HCT116 (cell line): Measurements from ENCODE around the gene TMEM38A. TPM values are rescaled to one million over a fixed set of nuclear protein-coding genes. Genes with fewer than 3 reads are reported as not detected.

Experiments
- ATAC-seq: fragments of 200-7000 bp; cut with Tn5 transposase; 2 replicates; pipeline ENCODE4 v1.9.1; 2020; ENCODE audit warnings: mild to moderate bottlenecking, moderate library complexity
- BruUV-seq: library from RNA; stranded (reverse); fragments of 400-500 nt; replicated peaks from 2 replicates; lab custom pipeline; 2021; lab: Mats Ljungman, UMichigan
- CTCF ChIA-PET: fragments of 300-600 bp; sonication (Branson Sonifier 250); formaldehyde crosslinking; loops from one replicate; lab custom pipeline; 2021; ENCODE audit warnings: antibody characterized with exemption; lab: Charles Lee
- POLR2A ChIA-PET: fragments of 300-600, 350-600 bp; sonication (Branson Sonifier 250); formaldehyde crosslinking; loops from one replicate; lab custom pipeline; 2021; ENCODE audit warnings: antibody characterized with exemption; lab: Charles Lee
- RAD21 ChIA-PET, 2 experiments: fragments of 300-600 bp; sonication (Branson Sonifier 250); formaldehyde crosslinking; loops; one replicate each; lab custom pipeline; 2023; ENCODE audit warnings: low total read pairs in 2 of 2; ENCODE audit not compliant: uncharacterized antibody in 2 of 2, unreplicated experiment in 2 of 2, low non-redundant PET in 1 of 2; lab: Charles Lee
- DNase-seq: peaks from one replicate; pipeline ENCODE4 v3.0.0-alpha.2; 2010; ENCODE audit warnings: low read depth, low spot score
- H2AFZ ChIP-seq: fragments of 200-600 bp; shearing (Covaris generic), sonication (generic); 2 replicates; pipeline ENCODE4 v1.6.1; 2017; ENCODE audit warnings: low read depth, mixed run types, mixed read lengths, antibody characterized with exemption, low read length; ENCODE audit not compliant: poor library complexity, severe bottlenecking
- H3K27ac ChIP-seq: 2 replicates; pipeline ENCODE4 v1.5.1; 2012; ENCODE audit warnings: low read depth, low read length
- H3K27me3 ChIP-seq: fragments of 200-600 bp; sonication (generic); 2 replicates; pipeline ENCODE4 v1.6.1; 2016; ENCODE audit warnings: mixed run types, low read length, mixed read lengths; ENCODE audit not compliant: insufficient read depth
- H3K36me3 ChIP-seq, 2 experiments: fragments of 200-500 bp in 1 of 2; fragments of 200-600 bp in 1 of 2; sonication (Bioruptor generic) in 1 of 2; sonication (generic) in 1 of 2; 2 replicates each; pipeline versions ENCODE4 v1.5.1 to v1.6.1; 2014 to 2016; ENCODE audit warnings: low read length in 2 of 2, inconsistent platforms in 1 of 2, mixed read lengths in 1 of 2, mixed run types in 1 of 2; ENCODE audit not compliant: insufficient read depth in 2 of 2, control insufficient read depth in 1 of 2
- H3K4me1 ChIP-seq, 2 experiments: fragments of 200-600 bp in 1 of 2; sonication (generic) in 1 of 2; 2 replicates each; pipeline versions ENCODE4 v1.5.1 to v1.6.1; 2012 to 2017; ENCODE audit warnings: low read length in 2 of 2, inconsistent platforms in 1 of 2, mild to moderate bottlenecking in 1 of 2, mixed read lengths in 1 of 2, mixed run types in 1 of 2, moderate library complexity in 1 of 2; ENCODE audit not compliant: insufficient read depth in 2 of 2, control insufficient read depth in 1 of 2
- H3K4me2 ChIP-seq: fragments of 200-600 bp; sonication (generic); 2 replicates; pipeline ENCODE4 v1.6.1; 2017; ENCODE audit warnings: mixed run types, low read length, mixed read lengths
- H3K4me3 ChIP-seq, 2 experiments: fragments of 200-600 bp in 1 of 2; sonication (generic) in 1 of 2; replicated peaks in 1 of 2; 2 replicates each; pipeline ENCODE4 v1.5.1; 2011 to 2016; ENCODE audit warnings: low read length in 2 of 2, control low read depth in 1 of 2, low read depth in 1 of 2, mild to moderate bottlenecking in 1 of 2, mixed read lengths in 1 of 2, mixed run types in 1 of 2
- H3K79me2 ChIP-seq: fragments of 200-600 bp; sonication (generic); 2 replicates; pipeline ENCODE4 v1.6.1; 2017; ENCODE audit warnings: mild to moderate bottlenecking, mixed run types, low read length, moderate library complexity, mixed read lengths; ENCODE audit not compliant: insufficient read depth
- H3K9ac ChIP-seq: fragments of 200-600 bp; sonication (generic); 2 replicates; pipeline ENCODE4 v1.6.1; 2016; ENCODE audit warnings: low read length, mixed read lengths
- H3K9me2 ChIP-seq: fragments of 200-600 bp; sonication (generic), shearing (Covaris generic); 2 replicates; pipeline ENCODE4 v1.6.1; 2017; ENCODE audit warnings: mixed run types, mild to moderate bottlenecking, moderate library complexity; ENCODE audit not compliant: insufficient read depth
- H3K9me3 ChIP-seq, 2 experiments: fragments of 200-500 bp in 1 of 2; fragments of 200-600 bp in 1 of 2; sonication (Bioruptor generic) in 1 of 2; sonication (generic) in 1 of 2; 2 replicates each; pipeline ENCODE4 v1.6.1; 2014 to 2017; ENCODE audit warnings: low read length in 2 of 2, mixed read lengths in 2 of 2, inconsistent platforms in 1 of 2, low read depth in 1 of 2, mild to moderate bottlenecking in 1 of 2, mixed run types in 1 of 2, moderate library complexity in 1 of 2; ENCODE audit not compliant: control insufficient read depth in 1 of 2, insufficient read depth in 1 of 2
- H4K20me1 ChIP-seq: fragments of 200-600 bp; sonication (generic), shearing (Covaris generic); 2 replicates; pipeline ENCODE4 v1.6.1; 2017; ENCODE audit warnings: mixed run types, mild to moderate bottlenecking, moderate library complexity; ENCODE audit not compliant: insufficient read depth
- CBX3 ChIP-seq: IDR thresholded peaks from 2 replicates; pipeline ENCODE4 v1.6.1; 2012; ENCODE audit warnings: low read depth
- CEBPB ChIP-seq: IDR thresholded peaks from 2 replicates; pipeline ENCODE4 v1.6.1; 2012; ENCODE audit warnings: low read depth
- EGR1 ChIP-seq: IDR thresholded peaks from 2 replicates; pipeline ENCODE4 v1.6.1; 2012; ENCODE audit warnings: low read depth
- EZH2 ChIP-seq: fragments of 200-600 bp; sonication (generic); IDR thresholded peaks from 2 replicates; pipeline ENCODE4 v1.6.1; 2017; ENCODE audit warnings: antibody characterized with exemption, mixed run types
- EZH2phosphoT487 ChIP-seq: fragments of 200-600 bp; IDR thresholded peaks from 2 replicates; pipeline ENCODE4 v1.6.1; 2018; ENCODE audit warnings: antibody characterized with exemption, borderline replicate concordance
- JUND ChIP-seq: IDR thresholded peaks from 2 replicates; pipeline ENCODE4 v1.6.1; 2012
- MAX ChIP-seq: IDR thresholded peaks from 2 replicates; pipeline ENCODE4 v1.6.1; 2012
- POLR2AphosphoS5 ChIP-seq: IDR thresholded peaks from 2 replicates; pipeline ENCODE4 v1.6.1; 2011; ENCODE audit warnings: mild to moderate bottlenecking, low read depth, low read length, moderate library complexity
- RAD21 ChIP-seq: IDR thresholded peaks from 2 replicates; pipeline ENCODE4 v1.6.1; 2012; ENCODE audit warnings: low read depth, mild to moderate bottlenecking
- SP1 ChIP-seq: IDR thresholded peaks from 2 replicates; pipeline ENCODE4 v1.6.1; 2012; ENCODE audit warnings: low read depth
- TCF7L2 ChIP-seq: IDR thresholded peaks from 2 replicates; pipeline ENCODE4 v1.7.0; 2011; ENCODE audit warnings: borderline replicate concordance, inconsistent platforms; ENCODE audit not compliant: insufficient read depth, insufficient read length; ENCODE audit errors: extremely low read depth
- ZNF274 ChIP-seq: fragments of 200-500 bp; sonication (Bioruptor generic); IDR thresholded peaks from 2 replicates; pipeline ENCODE4 v1.6.1; 2014; ENCODE audit warnings: mild to moderate bottlenecking, low read depth, low read length, inconsistent platforms
- intact Hi-C: fragments of 100-400 bp; cut with micrococcal nuclease; formaldehyde crosslinking; loops from 2 replicates; pipeline ENCODE4 v1.10.0; 2022
- total RNA-seq: library from RNA; stranded (reverse); gene quantifications from one replicate; pipeline ENCODE4 v1.2.1, GENCODE V29; 2021; ENCODE audit not compliant: unreplicated experiment
- TF ChIP-seq, protein P1 (sequence below): IDR thresholded peaks from 2 replicates; pipeline ENCODE4 v1.6.1; 2012; ENCODE audit warnings: low read depth

TMEM38A gene
- total RNA-seq, 1 experiment from 2014 or later, result 9.0 TPM

- Histone ChIP-seq H3K79me2 (no peaks in the 10 kb centered on the region), H3K27ac (no peak overlapping the region), H3K4me1 (peaks cover 23 to 34% of the 10 kb centered on the region in 2 experiments), H3K4me2 (no peak overlapping the region), H3K27me3 (no peaks in the 10 kb centered on the region), H3K36me3 (no peaks in the 10 kb centered on the region), H3K9me3 (no peaks in the 10 kb centered on the region), H3K9ac (no peak overlapping the region), H3K4me3 (no peak overlapping the region), H4K20me1 (no peaks in the 10 kb centered on the region), H3K9me2 (no peaks in the 10 kb centered on the region), H2AFZ (no peak overlapping the region)
- TF ChIP-seq POLR2AphosphoS5, result no peak
- no peak for TF ChIP-seq TCF7L2
- TF ChIP-seq EZH2, result no peak
- TF ChIP-seq EGR1, result no peak
- TF ChIP-seq CEBPB, result no peak
- no peak for TF ChIP-seq MAX
- TF ChIP-seq, protein P1, sequence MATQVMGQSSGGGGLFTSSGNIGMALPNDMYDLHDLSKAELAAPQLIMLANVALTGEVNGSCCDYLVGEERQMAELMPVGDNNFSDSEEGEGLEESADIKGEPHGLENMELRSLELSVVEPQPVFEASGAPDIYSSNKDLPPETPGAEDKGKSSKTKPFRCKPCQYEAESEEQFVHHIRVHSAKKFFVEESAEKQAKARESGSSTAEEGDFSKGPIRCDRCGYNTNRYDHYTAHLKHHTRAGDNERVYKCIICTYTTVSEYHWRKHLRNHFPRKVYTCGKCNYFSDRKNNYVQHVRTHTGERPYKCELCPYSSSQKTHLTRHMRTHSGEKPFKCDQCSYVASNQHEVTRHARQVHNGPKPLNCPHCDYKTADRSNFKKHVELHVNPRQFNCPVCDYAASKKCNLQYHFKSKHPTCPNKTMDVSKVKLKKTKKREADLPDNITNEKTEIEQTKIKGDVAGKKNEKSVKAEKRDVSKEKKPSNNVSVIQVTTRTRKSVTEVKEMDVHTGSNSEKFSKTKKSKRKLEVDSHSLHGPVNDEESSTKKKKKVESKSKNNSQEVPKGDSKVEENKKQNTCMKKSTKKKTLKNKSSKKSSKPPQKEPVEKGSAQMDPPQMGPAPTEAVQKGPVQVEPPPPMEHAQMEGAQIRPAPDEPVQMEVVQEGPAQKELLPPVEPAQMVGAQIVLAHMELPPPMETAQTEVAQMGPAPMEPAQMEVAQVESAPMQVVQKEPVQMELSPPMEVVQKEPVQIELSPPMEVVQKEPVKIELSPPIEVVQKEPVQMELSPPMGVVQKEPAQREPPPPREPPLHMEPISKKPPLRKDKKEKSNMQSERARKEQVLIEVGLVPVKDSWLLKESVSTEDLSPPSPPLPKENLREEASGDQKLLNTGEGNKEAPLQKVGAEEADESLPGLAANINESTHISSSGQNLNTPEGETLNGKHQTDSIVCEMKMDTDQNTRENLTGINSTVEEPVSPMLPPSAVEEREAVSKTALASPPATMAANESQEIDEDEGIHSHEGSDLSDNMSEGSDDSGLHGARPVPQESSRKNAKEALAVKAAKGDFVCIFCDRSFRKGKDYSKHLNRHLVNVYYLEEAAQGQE, result no peak
- no peak for TF ChIP-seq CBX3
- no peak for TF ChIP-seq ZNF274
- no peak for TF ChIP-seq EZH2phosphoT487
- no peak for TF ChIP-seq RAD21
- no peak for TF ChIP-seq SP1
- TF ChIP-seq JUND, result no peak
- ChIA-PET CTCF (interaction anchor here (1.5 to 2.1 kb wide), 2 partner anchors 32 to 336 kb away, joined by 3 to 25 read pairs; no protein-coding TSS in a partner anchor), POLR2A (no interaction called here), RAD21 (no interaction called here)
- ATAC-seq (no peak), DNase-seq (no peak)
- no TSS peak for BruUV-seq
- intact Hi-C loops, result loop anchor here (2.0 to 10.0 kb wide), 2 partner anchors 55 to 109 kb away; partner anchors contain the start of gene SIN3B
Observed at GRCh38 chr19:16715611-16716010, 54.7 kb downstream of the TMEM38A start.
